Activated naive CD4-positive, alpha-beta T cell treated with anti-CD3 and anti-CD28 coated beads, Interleukin-2, amount 10 ng/mL, durations not matched to agents 7 days and 5 days (primary cell): ENCODE measurements around the gene SPANXN3.
"Not testable (repeated sequence)": the region's sequence is repeated elsewhere in the genome, so short reads cannot be mapped to it uniquely, and the experiment has no call there.

Experiments
- CTCF ChIA-PET: fragments of 350-600 bp; sonication (Branson Sonifier 250); formaldehyde crosslinking; loops from one replicate; lab custom pipeline; 2021; ENCODE audit warnings: antibody characterized with exemption; lab: Charles Lee
- DNase-seq: peaks from one replicate; pipeline ENCODE4 v3.0.0-alpha.2; 2020
- H3K27ac Mint-ChIP-seq: one replicate; pipeline ENCODE4 v1.8.0; 2021; ENCODE audit warnings: mild to moderate bottlenecking, moderate library complexity, mixed read lengths
- H3K27me3 Mint-ChIP-seq: one replicate; pipeline ENCODE4 v1.8.0; 2021; ENCODE audit warnings: mild to moderate bottlenecking, mixed read lengths
- H3K36me3 Mint-ChIP-seq: one replicate; pipeline ENCODE4 v1.8.0; 2021; ENCODE audit warnings: mixed read lengths
- H3K4me1 Mint-ChIP-seq: one replicate; pipeline ENCODE4 v1.8.0; 2021; ENCODE audit warnings: mixed read lengths
- H3K4me3 Mint-ChIP-seq: one replicate; pipeline ENCODE4 v1.8.0; 2021; ENCODE audit warnings: mild to moderate bottlenecking, moderate library complexity, mixed read lengths
- H3K9me3 Mint-ChIP-seq: one replicate; pipeline ENCODE4 v1.8.0; 2021; ENCODE audit warnings: mixed read lengths

SPANXN3 gene, protein sequence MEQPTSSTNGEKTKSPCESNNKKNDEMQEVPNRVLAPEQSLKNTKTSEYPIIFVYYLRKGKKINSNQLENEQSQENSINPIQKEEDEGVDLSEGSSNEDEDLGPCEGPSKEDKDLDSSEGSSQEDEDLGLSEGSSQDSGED

DNA sequence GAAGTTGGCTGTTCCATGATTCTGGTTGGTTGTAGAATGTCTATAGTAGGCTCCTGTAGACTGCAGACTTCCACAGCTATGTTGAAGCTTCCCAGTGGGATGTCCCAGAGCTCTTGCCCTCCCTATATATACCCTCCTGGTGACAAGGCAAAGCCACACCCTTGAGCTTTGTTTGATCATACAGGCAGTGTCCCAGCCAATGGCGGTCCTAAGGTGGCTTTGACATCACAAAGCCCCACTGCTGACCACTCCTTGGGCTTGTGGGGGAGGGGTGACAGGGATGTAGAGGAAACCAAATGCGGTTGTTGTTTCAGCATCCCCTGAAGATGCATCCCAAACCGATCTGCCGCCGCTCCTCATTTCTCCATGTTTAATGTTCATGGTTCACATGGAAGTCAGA, at the start of gene SPANXN3:
TSS of gene SPANXN3 (minus strand) at position 101 of the 400 bp plus-strand sequence. CDS start at position 17, 84 bp downstream.
- DNase-seq, H3K4me1 Mint-ChIP-seq, H3K36me3 Mint-ChIP-seq, H3K4me3 Mint-ChIP-seq, CTCF ChIA-PET, H3K9me3 Mint-ChIP-seq, H3K27ac Mint-ChIP-seq, H3K27me3 Mint-ChIP-seq: not testable (repeated sequence)

DNA sequence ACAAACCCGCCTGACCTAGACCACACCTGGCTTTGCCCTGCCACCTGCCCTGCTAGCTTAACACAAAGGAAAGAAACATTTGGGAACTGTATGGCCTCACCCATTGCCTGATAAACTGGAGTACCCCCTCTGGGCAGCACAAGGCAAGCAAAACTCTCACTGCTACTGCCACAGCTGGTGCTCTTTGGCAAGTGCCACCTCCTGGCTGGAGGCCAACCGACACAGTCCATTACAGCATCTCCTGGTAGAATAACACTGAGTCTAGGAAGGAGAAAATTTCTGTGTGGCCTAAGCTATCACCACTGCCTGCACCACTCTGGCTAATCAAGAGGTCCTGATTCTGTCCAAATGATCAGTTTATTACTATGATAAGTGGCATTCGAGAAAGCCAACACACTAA, 18.9 kb upstream of the SPANXN3 start:
- Mint-ChIP-seq H3K27me3 (no peaks in the 10 kb centered on the region), H3K36me3 (no peaks in the 10 kb centered on the region), H3K4me1 (no peaks in the 10 kb centered on the region), H3K9me3 (peaks cover 4% of the 10 kb centered on the region), H3K27ac (no peak overlapping the region), H3K4me3 (no peak overlapping the region)
- CTCF ChIA-PET = no interaction called here
- no peak for DNase-seq

DNA sequence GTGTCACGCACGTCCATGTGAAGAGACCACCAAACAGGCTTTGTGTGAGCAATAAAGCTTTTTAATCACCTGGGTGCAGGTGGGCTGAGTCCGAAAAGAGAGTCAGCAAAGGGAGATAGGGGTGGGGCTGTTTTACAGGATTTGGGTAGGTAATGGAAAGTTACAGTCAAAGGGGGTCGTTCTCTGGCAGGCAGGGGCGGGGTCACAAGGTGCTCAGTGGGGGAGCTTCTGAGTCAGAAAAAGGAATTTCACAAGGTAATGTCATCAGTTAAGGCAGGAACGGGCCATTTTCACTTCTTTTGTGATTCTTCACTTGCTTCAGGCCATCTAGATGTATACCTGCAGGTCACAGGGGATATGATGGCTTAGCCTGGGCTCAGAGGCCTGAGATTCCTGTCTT, 15.1 kb downstream of the SPANXN3 start:
- H3K36me3 Mint-ChIP-seq, CTCF ChIA-PET, H3K4me1 Mint-ChIP-seq, H3K27ac Mint-ChIP-seq, H3K4me3 Mint-ChIP-seq, H3K9me3 Mint-ChIP-seq, H3K27me3 Mint-ChIP-seq, DNase-seq: not testable (repeated sequence)

- H3K9me3 Mint-ChIP-seq = peaks cover 8% of the 10 kb centered on the region
- H3K27ac Mint-ChIP-seq = no peak overlapping the region
- no peaks in the 10 kb centered on the region for H3K4me1 Mint-ChIP-seq
- no peak for DNase-seq
- CTCF ChIA-PET = no interaction called here
- H3K27me3 Mint-ChIP-seq = no peaks in the 10 kb centered on the region
- no peaks in the 10 kb centered on the region for H3K36me3 Mint-ChIP-seq
- H3K4me3 Mint-ChIP-seq = no peak overlapping the region
These were observed 16.5 kb downstream of the SPANXN3 start for GRCh38 chrX:143500751-143501150.

- Mint-ChIP-seq H3K27ac (no peak overlapping the region), H3K9me3 (peaks cover 2% of the 10 kb centered on the region), H3K4me3 (no peak overlapping the region), H3K27me3 (no peaks in the 10 kb centered on the region), H3K36me3 (no peaks in the 10 kb centered on the region), H3K4me1 (no peaks in the 10 kb centered on the region)
- DNase-seq = no peak
- CTCF ChIA-PET = no interaction called here
These were observed 31.2 kb downstream of the SPANXN3 start for GRCh38 chrX:143486105-143486504.

DNA sequence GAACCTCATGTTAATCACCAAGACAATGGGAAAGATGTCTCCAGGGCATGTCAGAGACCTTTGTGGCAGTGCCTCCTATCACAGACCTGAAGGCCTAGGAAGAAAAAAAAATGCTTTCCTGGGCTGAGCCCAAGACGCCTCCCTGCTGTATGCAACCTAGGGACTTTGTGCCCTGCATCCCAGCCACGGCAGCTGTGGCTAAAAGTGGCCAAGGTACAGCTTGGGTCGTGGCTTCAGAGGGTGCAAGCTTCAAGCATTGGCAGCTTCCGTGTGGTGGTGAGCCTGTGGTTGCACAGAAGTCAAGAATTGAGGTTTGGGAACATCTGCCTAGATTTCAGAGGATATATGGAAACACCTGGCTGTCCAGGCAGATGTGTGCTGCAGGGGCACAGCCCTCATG, 40.5 kb downstream of the SPANXN3 start:
- Mint-ChIP-seq H3K27me3 (no peaks in the 10 kb centered on the region), H3K4me1 (no peaks in the 10 kb centered on the region), H3K9me3 (no peaks in the 10 kb centered on the region), H3K4me3 (no peak overlapping the region), H3K36me3 (no peaks in the 10 kb centered on the region), H3K27ac (no peak overlapping the region)
- CTCF ChIA-PET = no interaction called here
- no peak for DNase-seq

DNA sequence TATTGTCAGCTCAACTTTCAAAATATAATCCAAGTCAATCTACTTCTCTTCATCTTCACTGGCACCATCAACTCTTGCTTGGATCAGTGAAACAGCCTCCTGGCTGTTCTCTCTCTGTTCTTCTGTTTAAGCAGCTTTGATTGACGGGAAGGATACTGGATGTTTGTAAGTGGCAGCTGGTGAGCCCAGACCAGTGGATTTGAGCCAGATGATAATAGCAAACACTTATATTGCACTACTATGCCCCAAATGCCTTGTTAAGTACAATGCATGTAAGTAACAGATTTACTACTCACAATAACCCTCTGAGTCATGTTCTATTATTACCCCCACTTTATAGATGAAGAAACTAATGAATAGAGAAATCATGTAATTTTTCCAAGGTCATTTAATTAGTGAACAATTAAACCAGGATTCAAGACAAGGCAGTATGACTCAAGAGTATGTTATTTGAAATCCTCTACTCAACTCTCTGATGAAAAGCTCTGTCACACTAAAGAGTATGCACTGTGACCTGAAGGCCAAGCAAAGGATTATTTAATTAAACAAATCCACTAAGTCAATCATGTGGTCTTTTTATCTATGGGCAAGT, 44.8 kb downstream of the SPANXN3 start:
- CTCF ChIA-PET = no interaction called here
- no peaks in the 10 kb centered on the region for H3K27me3 Mint-ChIP-seq
- peaks cover 2% of the 10 kb centered on the region for H3K9me3 Mint-ChIP-seq
- H3K4me1 Mint-ChIP-seq = no peaks in the 10 kb centered on the region
- DNase-seq = no peak
- no peak overlapping the region for H3K4me3 Mint-ChIP-seq
- H3K27ac Mint-ChIP-seq = no peak overlapping the region
- H3K36me3 Mint-ChIP-seq = no peaks in the 10 kb centered on the region

- Mint-ChIP-seq H3K27me3 (no peaks in the 10 kb centered on the region), H3K4me3 (no peak overlapping the region), H3K27ac (no peak overlapping the region), H3K36me3 (no peaks in the 10 kb centered on the region), H3K9me3 (peaks cover 3% of the 10 kb centered on the region), H3K4me1 (no peaks in the 10 kb centered on the region)
- DNase-seq = no peak
- CTCF ChIA-PET = no interaction called here
These were observed 51.1 kb downstream of the SPANXN3 start for GRCh38 chrX:143466130-143466529.

- no peaks in the 10 kb centered on the region for H3K27me3 Mint-ChIP-seq
- H3K27ac Mint-ChIP-seq = no peak overlapping the region
- no peak for DNase-seq
- CTCF ChIA-PET = no interaction called here
- H3K4me1 Mint-ChIP-seq = no peaks in the 10 kb centered on the region
- no peak overlapping the region for H3K4me3 Mint-ChIP-seq
- H3K9me3 Mint-ChIP-seq = peaks cover 6% of the 10 kb centered on the region
- no peaks in the 10 kb centered on the region for H3K36me3 Mint-ChIP-seq
These were observed 54.6 kb downstream of the SPANXN3 start for GRCh38 chrX:143462696-143463095.

GRCh38 chrX:143461606-143462005, 55.7 kb downstream of the SPANXN3 start:
- Mint-ChIP-seq H3K36me3 (no peaks in the 10 kb centered on the region), H3K27me3 (no peaks in the 10 kb centered on the region), H3K27ac (no peak overlapping the region), H3K4me1 (no peaks in the 10 kb centered on the region), H3K9me3 (peaks cover 6% of the 10 kb centered on the region), H3K4me3 (no peak overlapping the region)
- no peak for DNase-seq
- CTCF ChIA-PET = no interaction called here
